Prostate gland (tissue), 2 donors: ENCODE measurements around the gene CRIP1. TPM values are rescaled to one million over a fixed set of nuclear protein-coding genes. Genes with fewer than 3 reads are reported as not detected.

Experiments
- DNase-seq: peaks from one replicate; pipeline ENCODE4 v3.0.0-alpha.2; 2019; ENCODE audit warnings: low spot score
- H3K27ac ChIP-seq, 2 donors: fragments of 200-600 bp; sonication (generic); 2 replicates each; pipeline ENCODE4 v1.5.1; 2017 to 2019
- H3K27me3 ChIP-seq: fragments of 200-600 bp; sonication (generic); replicated peaks from 2 replicates; pipeline ENCODE4 v1.5.1; 2019; ENCODE audit not compliant: insufficient read depth
- H3K36me3 ChIP-seq, 2 donors: fragments of 200-600 bp; sonication (generic); 1 replicate in 1 of 2; 2 replicates in 1 of 2; pipeline versions ENCODE4 v1.5.1 to v1.8.1; 2017 to 2019
- H3K4me1 ChIP-seq: fragments of 200-600 bp; sonication (generic); replicated peaks from 2 replicates; pipeline ENCODE4 v1.5.1; 2019
- H3K4me3 ChIP-seq, 2 donors: fragments of 200-600 bp; sonication (generic); 2 replicates each; pipeline ENCODE4 v1.5.1; 2017 to 2019
- H3K9me3 ChIP-seq: fragments of 200-600 bp; sonication (generic); 2 replicates; pipeline ENCODE4 v1.5.1; 2017
- POLR2A ChIP-seq: fragments of 450-650 bp; IDR thresholded peaks from one replicate; pipeline ENCODE4 v1.6.1; 2016; ENCODE audit warnings: antibody characterized with exemption, mild to moderate bottlenecking
- POLR2AphosphoS5 ChIP-seq: sonication (generic); formaldehyde crosslinking; IDR thresholded peaks from one replicate; pipeline ENCODE4 v1.6.1; 2017; ENCODE audit warnings: antibody characterized with exemption
- WGBS: methylation state at CpG from one replicate; pipeline ENCODE4 v1.1.5; 2018; 5-methylcytosine and 5-hydroxymethylcytosine counted together
- intact Hi-C: fragments of 100-400 bp; cut with DNase I; formaldehyde crosslinking; loops from one replicate; pipeline ENCODE4 v1.14.2; 2022
- total RNA-seq, 2 donors: library from RNA; depleted of rRNA; stranded (reverse); fragments of >200 nt; gene quantifications; one replicate each; pipeline ENCODE4 v1.1.0, GENCODE V29; 2016
- TF ChIP-seq, protein P1 (sequence below), 4 experiments: fragments of 200-600 bp in 2 of 4; fragments of 450-650 bp in 2 of 4; sonication (generic) in 2 of 4; IDR thresholded peaks; 1 replicate in 3 of 4; 2 replicates in 1 of 4; pipeline ENCODE4 v1.5.1; 2016 to 2019; ENCODE audit warnings: antibody characterized with exemption in 4 of 4, mild to moderate bottlenecking in 2 of 4, moderate library complexity in 2 of 4

CRIP1 gene
- total RNA-seq, 2 donors from 2014 or later = 4.2 to 22.0 TPM

DNA sequence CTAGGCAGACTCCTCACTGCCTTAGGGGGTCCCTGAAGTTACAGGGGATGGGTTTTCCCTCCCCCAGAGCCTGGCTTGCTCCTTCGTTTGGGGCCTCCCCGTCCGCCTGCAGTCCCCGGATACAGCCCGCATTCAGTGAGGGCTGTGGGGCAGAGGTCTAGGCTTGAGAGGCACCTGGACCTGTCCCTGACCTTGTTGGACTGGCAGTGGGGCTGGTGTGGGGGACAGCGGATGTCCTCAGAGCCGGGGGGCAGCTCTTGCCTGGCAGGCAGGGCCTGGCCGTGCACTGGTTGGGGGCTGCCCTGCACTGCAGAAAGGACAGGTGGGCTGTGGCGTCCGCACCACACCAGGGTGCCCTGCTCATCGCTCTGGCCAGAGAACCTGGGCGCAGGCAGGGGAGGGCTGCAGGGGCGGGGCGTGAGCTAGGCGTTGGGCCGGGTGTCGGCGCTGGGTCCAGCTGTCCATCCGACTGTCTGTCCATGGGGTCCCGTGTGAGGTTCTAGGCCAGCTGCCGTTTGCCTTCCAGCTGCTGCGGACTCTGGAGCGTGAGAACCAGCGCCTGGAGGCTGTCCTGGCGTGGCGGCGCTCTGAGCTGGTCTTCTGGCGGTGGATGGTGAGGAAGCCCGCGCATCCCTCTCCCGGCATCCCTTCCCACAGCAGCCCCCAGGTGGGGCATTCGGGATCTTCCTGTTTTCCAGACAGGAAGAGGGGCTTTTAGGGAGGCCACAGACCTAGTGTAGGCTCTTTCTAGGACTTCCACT, 10.3 kb downstream of the CRIP1 start:
- Histone ChIP-seq H3K9me3 (no peaks in the 10 kb centered on the region), H3K4me1 (no peaks in the 10 kb centered on the region), H3K36me3 (no peaks in the 10 kb centered on the region), H3K4me3 (no peak overlapping the region), H3K27me3 (no peaks in the 10 kb centered on the region), H3K27ac (no peak overlapping the region)
- TF ChIP-seq POLR2A (no peak), POLR2AphosphoS5 (no peak)
- TF ChIP-seq, protein P1, sequence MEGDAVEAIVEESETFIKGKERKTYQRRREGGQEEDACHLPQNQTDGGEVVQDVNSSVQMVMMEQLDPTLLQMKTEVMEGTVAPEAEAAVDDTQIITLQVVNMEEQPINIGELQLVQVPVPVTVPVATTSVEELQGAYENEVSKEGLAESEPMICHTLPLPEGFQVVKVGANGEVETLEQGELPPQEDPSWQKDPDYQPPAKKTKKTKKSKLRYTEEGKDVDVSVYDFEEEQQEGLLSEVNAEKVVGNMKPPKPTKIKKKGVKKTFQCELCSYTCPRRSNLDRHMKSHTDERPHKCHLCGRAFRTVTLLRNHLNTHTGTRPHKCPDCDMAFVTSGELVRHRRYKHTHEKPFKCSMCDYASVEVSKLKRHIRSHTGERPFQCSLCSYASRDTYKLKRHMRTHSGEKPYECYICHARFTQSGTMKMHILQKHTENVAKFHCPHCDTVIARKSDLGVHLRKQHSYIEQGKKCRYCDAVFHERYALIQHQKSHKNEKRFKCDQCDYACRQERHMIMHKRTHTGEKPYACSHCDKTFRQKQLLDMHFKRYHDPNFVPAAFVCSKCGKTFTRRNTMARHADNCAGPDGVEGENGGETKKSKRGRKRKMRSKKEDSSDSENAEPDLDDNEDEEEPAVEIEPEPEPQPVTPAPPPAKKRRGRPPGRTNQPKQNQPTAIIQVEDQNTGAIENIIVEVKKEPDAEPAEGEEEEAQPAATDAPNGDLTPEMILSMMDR (IDR thresholded peaks at IDR 0.05) = no peak
- WGBS = 93% methylated on average over 32 of the region's 32 CpGs
- no peak for DNase-seq
- intact Hi-C loops = no loop called here

DNA sequence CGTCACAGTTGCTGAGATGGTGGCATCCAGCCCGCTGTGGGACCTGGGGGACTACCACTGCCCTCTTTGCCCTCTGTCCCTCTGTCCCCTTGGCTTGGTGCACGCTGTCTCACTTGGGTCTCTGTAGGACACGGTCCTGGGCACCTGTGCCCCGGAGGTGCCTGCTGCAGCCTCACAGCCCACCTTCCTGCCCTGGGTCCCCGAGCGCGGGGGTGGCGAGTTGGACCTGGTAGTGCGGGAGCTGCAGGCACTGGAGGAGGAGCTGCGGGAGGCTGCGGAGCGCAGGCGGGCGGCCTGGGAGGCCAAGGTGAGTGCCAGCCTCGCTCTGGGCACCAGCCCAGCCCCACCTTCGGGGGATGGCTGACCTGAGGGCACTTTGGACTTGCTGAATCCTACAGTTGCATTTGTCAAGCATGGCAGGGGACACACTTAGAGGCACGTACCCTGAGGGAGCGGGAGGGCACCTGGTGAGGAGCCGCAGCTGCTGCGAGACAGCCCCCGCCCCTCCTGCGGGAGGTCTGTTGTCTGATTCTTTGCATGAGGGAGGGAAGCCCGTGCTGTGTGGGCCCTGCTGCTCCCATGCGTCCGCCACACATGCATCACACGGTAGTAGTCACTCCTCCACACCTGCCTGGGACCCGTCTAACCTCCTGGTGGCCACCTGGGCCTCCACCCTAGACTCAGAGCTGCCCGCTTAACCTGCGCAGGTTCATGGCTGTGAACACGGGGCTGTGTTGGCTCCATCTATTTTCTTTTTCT, 11.2 kb downstream of the CRIP1 start:
- intact Hi-C loops = no loop called here
- no peak overlapping the region for H3K27ac ChIP-seq
- H3K36me3 ChIP-seq = no peaks in the 10 kb centered on the region
- H3K4me3 ChIP-seq = no peak overlapping the region
- no peak for DNase-seq
- WGBS = 90% methylated on average over 31 of the region's 31 CpGs
- TF ChIP-seq POLR2A = no peak
- TF ChIP-seq POLR2AphosphoS5 = no peak
- TF ChIP-seq, protein P1 (IDR thresholded peaks at IDR 0.05) = no peak
- H3K4me1 ChIP-seq = no peaks in the 10 kb centered on the region
- no peaks in the 10 kb centered on the region for H3K9me3 ChIP-seq
- no peaks in the 10 kb centered on the region for H3K27me3 ChIP-seq

DNA sequence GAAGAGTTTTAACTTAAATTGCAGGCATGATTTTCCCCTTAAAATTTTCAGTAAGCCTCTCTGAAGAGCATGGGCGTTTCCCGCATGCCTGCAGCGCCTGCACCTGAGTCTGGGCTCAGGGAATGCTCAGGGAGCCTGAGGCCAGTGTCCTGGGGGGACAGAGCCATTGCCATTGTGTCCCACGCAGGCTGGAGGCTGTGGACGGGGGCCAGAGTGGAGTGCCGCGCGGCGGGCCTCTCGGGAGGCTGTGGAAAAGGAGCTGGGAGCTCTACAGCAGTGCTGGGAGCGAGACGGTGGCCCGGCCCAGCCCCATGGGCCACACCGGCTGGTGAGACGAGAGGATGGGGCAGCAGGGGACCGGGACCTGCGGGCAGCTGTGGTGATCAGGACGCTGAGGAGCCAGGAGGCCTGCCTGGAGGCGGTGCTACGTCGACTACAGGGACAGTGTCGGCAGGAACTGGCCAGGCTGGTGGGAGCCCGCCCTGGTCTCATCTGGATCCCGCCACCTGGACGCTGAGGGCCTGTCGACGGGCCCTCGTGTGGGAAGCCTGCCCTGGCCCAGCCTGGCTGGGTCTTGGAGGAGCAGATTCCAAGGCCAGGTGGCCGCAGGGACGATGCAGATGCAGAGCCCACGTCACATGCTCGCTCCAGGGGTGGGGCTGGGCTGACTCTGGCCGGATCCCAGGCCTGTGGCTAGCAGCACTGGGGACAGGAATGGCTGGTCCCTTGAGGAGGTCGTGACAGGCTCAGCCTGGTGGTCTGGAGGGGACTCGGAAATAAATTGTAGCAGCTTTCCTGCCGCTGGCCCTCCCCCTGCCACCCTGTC, 12.0 kb downstream of the CRIP1 start:
- DNase-seq = no peak
- no peak overlapping the region for H3K27ac ChIP-seq
- 83% methylated on average over 36 of the region's 36 CpGs for WGBS
- H3K27me3 ChIP-seq = no peaks in the 10 kb centered on the region
- H3K9me3 ChIP-seq = no peaks in the 10 kb centered on the region
- no peak for TF ChIP-seq POLR2AphosphoS5
- TF ChIP-seq POLR2A = no peak
- TF ChIP-seq, protein P1 (IDR thresholded peaks at IDR 0.05) = no peak
- no peaks in the 10 kb centered on the region for H3K36me3 ChIP-seq
- H3K4me1 ChIP-seq = no peaks in the 10 kb centered on the region
- intact Hi-C loops = no loop called here
- no peak overlapping the region for H3K4me3 ChIP-seq

DNA sequence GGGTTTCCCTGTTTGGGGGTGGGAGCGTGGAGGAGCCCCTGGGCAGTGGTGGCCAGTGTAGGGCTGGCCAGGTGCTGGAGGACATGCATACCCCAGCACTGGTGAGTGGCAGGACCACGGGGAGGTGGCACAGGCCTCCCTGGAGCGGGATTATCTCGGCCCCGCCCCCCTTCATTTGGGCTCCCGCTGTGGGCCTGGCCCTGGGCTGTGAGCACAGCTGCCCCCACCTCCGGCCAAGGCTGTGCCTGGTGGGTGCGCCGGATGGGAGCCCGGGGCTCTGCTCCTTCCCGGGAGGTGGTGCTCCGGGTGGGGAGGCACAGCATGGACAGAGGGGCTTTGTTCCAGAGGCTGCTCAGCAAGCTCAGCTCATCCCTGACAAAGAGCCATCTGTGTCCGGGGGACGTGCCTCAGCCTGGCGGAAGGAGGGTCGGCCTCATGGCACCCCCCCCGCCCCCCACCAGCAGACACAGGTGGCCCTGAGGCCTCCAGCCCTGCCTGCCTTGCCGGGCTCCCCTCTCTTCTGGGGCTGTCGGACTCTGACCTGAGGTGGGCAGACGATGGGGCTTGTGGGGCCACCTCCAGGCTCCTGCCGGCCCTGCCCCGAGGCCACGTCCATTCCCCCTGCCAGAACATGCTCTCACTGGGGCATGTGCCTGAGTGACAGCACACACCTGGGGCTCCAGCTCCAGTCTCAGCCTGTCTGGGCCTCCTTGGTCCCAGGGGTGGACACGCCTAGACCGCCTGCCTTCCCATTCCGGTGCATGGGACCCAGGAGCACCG, 12.8 kb downstream of the CRIP1 start:
- intact Hi-C loops = no loop called here
- no peak overlapping the region for H3K27ac ChIP-seq

More for the DNA sequence above, 12.8 kb downstream of the CRIP1 start:
- WGBS = 38% methylated on average over 17 of the region's 27 CpGs
- DNase-seq = no peak
- TF ChIP-seq, protein P1 (IDR thresholded peaks at IDR 0.05) = no peak
- TF ChIP-seq POLR2A (no peak), POLR2AphosphoS5 (no peak)
- no peaks in the 10 kb centered on the region for H3K36me3 ChIP-seq
- H3K9me3 ChIP-seq = no peaks in the 10 kb centered on the region
- no peaks in the 10 kb centered on the region for H3K27me3 ChIP-seq
- no peaks in the 10 kb centered on the region for H3K4me1 ChIP-seq
- H3K4me3 ChIP-seq = no peak overlapping the region
